K562 (cell line): ENCODE measurements around the gene C3AR1. TPM values are rescaled to one million over a fixed set of nuclear protein-coding genes. Genes with fewer than 3 reads are reported as not detected.

Experiments
- BCLAF1 ChIP-seq, 2 experiments: fragments of 450-650 bp in 1 of 2; IDR thresholded peaks; 2 replicates each; pipeline ENCODE4 v1.6.1; 2011 to 2017; ENCODE audit warnings: low read depth in 2 of 2, antibody characterized with exemption in 1 of 2, borderline replicate concordance in 1 of 2, low read length in 1 of 2, mild to moderate bottlenecking in 1 of 2, mixed read lengths in 1 of 2; ENCODE audit not compliant: control insufficient read depth in 1 of 2
- ESRRA ChIP-seq: fragments of 450-650 bp; IDR thresholded peaks from 2 replicates; pipeline ENCODE4 v1.6.1; 2014; ENCODE audit warnings: low read depth, mild to moderate bottlenecking, moderate library complexity, borderline replicate concordance
- GATAD2A ChIP-seq: fragments of 450-650 bp; IDR thresholded peaks from 2 replicates; pipeline ENCODE4 v1.6.1; 2017
- NR2F6 ChIP-seq: fragments of 450-650 bp; formaldehyde crosslinking; IDR thresholded peaks from 2 replicates; pipeline ENCODE4 v1.4.0; 2020; ENCODE audit warnings: mild to moderate bottlenecking
- PHF8 ChIP-seq: fragments of 200-600 bp; sonication (generic); IDR thresholded peaks from 2 replicates; pipeline ENCODE4 v1.6.1; 2012; ENCODE audit warnings: mixed run types, mild to moderate bottlenecking, inconsistent platforms, low read length, moderate library complexity, borderline replicate concordance
- RBM25 ChIP-seq: fragments of 200-400 bp; formaldehyde crosslinking; IDR thresholded peaks from 2 replicates; pipeline ENCODE4 v1.6.1; 2018; ENCODE audit warnings: low read length, low read depth, moderate library complexity; ENCODE audit not compliant: severe bottlenecking
- SMAD2 ChIP-seq: fragments of 150-350 bp; IDR thresholded peaks from 2 replicates; pipeline ENCODE4 v1.6.1; 2014; ENCODE audit warnings: low read depth, mild to moderate bottlenecking, low read length
- XRCC5 ChIP-seq: fragments of 200-400 bp; formaldehyde crosslinking; IDR thresholded peaks from 2 replicates; pipeline ENCODE4 v1.6.1; 2017; ENCODE audit warnings: low read depth, mild to moderate bottlenecking, low read length
- ZNF165 ChIP-seq: fragments of 250-450 bp; sonication (Bioruptor Pico); IDR thresholded peaks from 2 replicates; pipeline ENCODE4 v1.4.0; 2020; ENCODE audit warnings: borderline replicate concordance
- ZNF449 ChIP-seq: fragments of 250-450 bp; sonication (Bioruptor Pico); IDR thresholded peaks from 2 replicates; pipeline ENCODE4 v1.8.0; 2022; ENCODE audit warnings: moderate library complexity, mild to moderate bottlenecking, inconsistent platforms
- ZNF76 ChIP-seq: fragments of 250-450 bp; sonication (Bioruptor Pico); IDR thresholded peaks from 2 replicates; pipeline ENCODE4 v1.4.0; 2020; ENCODE audit warnings: mild to moderate bottlenecking, moderate library complexity, borderline replicate concordance
- polyA plus RNA-seq, 8 experiments: library from polyadenylated mRNA; depleted of rRNA in 4 of 8; stranded (reverse) in 5 of 8; unstranded in 3 of 8; fragments of >200 nt; fragmentation: Nextera tagmentation in 2 of 8; fragmentation: Illumina TruSeq in 1 of 8; extraction: Ambion mirVana in 2 of 8; extraction: Trizol in 1 of 8; gene quantifications; 2 replicates each; pipeline versions ENCODE4 v1.2.1 to v1.2.3, GENCODE V29; 2011 to 2014; ENCODE audit warnings: inconsistent platforms in 1 of 8, missing spikeins in 1 of 8
- total RNA-seq, 7 experiments: library from RNA; depleted of rRNA in 6 of 7; stranded (reverse); fragments of >200 nt in 6 of 7; fragmentation: Illumina TruSeq in 2 of 7; extraction: Trizol in 2 of 7; gene quantifications; 2 replicates each; pipeline versions ENCODE4 v1.2.1 to v1.2.3, GENCODE V29; 2011 to 2021; ENCODE audit warnings: low replicate concordance in 1 of 7

C3AR1 gene
- total and polyA plus RNA-seq, 9 of the 15 experiments (the other 6 are each of a cell fraction or from before 2014, with no cell fraction given): 2.2 to 12.9 (median 5.3) TPM

GRCh38 chr12:8087666-8088065, 21.5 kb upstream of the C3AR1 start (continued):
- TF ChIP-seq SMAD2: no peak
- TF ChIP-seq ZNF165: no peak
- no peak for TF ChIP-seq RBM25
- no peak for TF ChIP-seq ESRRA
- no peak for TF ChIP-seq ZNF449 (CRISPR knock-in tag)
- TF ChIP-seq GATAD2A: no peak
- TF ChIP-seq XRCC5: no peak
- TF ChIP-seq ZNF76 (CRISPR knock-in tag): no peak
- no peak for TF ChIP-seq PHF8
- no peak for TF ChIP-seq BCLAF1 (IDR thresholded peaks at IDR 0.05; ENCODE audit: borderline replicate concordance in 1 of 2, control insufficient read depth in 1 of 2, low read depth in 2 of 2, low read length in 1 of 2)
- TF ChIP-seq NR2F6 (CRISPR knock-in tag): no peak
